Measurements from ENCODE around the gene ZBED4. TPM values are rescaled to one million over a fixed set of nuclear protein-coding genes. Genes with fewer than 3 reads are reported as not detected.

Gene ZBED4
- total RNA-seq, 1 donor from 2014 or later: 9.1 TPM

GRCh38 chr22:49889071-49889470 is 35.4 kb downstream of the ZBED4 start:
- Histone ChIP-seq H3K36me3 (peaks cover 0 to 26% of the 10 kb centered on the region in 2 donors), H3K27ac (no peak overlapping the region), H3K9me3 (no peaks in the 10 kb centered on the region), H3K4me3 (no peak overlapping the region), H3K4me1 (no peaks in the 10 kb centered on the region), H3K27me3 (no peaks in the 10 kb centered on the region)
- TF ChIP-seq, protein P1, sequence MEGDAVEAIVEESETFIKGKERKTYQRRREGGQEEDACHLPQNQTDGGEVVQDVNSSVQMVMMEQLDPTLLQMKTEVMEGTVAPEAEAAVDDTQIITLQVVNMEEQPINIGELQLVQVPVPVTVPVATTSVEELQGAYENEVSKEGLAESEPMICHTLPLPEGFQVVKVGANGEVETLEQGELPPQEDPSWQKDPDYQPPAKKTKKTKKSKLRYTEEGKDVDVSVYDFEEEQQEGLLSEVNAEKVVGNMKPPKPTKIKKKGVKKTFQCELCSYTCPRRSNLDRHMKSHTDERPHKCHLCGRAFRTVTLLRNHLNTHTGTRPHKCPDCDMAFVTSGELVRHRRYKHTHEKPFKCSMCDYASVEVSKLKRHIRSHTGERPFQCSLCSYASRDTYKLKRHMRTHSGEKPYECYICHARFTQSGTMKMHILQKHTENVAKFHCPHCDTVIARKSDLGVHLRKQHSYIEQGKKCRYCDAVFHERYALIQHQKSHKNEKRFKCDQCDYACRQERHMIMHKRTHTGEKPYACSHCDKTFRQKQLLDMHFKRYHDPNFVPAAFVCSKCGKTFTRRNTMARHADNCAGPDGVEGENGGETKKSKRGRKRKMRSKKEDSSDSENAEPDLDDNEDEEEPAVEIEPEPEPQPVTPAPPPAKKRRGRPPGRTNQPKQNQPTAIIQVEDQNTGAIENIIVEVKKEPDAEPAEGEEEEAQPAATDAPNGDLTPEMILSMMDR (IDR thresholded peaks at IDR 0.05): no peak
- no peak for TF ChIP-seq POLR2A (IDR thresholded peaks at IDR 0.05)
- no peak for TF ChIP-seq POLR2AphosphoS5 (IDR thresholded peaks at IDR 0.05; ENCODE audit: insufficient read depth in 1 of 2, low read depth in 1 of 2)
- DNase-seq (ENCODE audit: extremely low spot score in 2 of 2): no peak
- intact Hi-C loops (cut with DNase I): no loop called here

DNA sequence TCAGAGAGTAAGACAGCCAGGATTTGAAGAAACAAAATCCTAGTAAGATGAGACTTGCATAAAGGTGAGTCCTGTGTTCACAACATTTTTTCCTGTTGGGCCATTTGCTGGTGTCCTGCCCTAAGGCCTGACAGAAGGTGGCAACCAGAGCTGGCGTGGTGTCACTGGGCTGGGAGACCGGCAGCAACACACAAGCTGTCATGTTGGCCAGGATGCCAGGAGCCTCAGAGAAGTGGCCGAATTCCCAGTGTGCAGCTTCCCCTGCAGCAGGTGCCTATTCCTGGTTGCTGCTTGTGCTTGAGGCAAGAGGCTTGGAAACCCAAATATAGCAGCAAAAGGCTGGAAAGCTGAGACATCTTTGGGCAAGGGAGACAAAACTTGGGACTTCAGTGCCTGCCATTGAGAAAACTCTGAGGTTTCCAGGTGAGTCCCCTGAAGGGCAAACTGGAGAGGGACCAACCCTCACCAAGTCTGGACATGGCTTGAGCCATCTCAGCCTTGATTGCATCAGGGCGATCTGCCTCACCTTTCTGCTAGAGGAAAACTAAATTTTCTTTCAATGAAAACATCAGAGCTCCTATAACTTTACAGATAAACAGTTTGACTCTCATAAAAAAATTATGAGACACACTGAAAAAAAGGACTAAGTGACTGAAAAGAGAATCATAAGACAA is 38.7 kb downstream of the ZBED4 start:
- no peak overlapping the region for H3K4me3 ChIP-seq
- no peaks in the 10 kb centered on the region for H3K4me1 ChIP-seq
- H3K27ac ChIP-seq: no peak overlapping the region
- H3K27me3 ChIP-seq: no peaks in the 10 kb centered on the region
- H3K36me3 ChIP-seq: peaks cover 0 to 4% of the 10 kb centered on the region in 2 donors
- intact Hi-C loops (cut with DNase I): no loop called here
- no peaks in the 10 kb centered on the region for H3K9me3 ChIP-seq
- TF ChIP-seq, protein P1 (IDR thresholded peaks at IDR 0.05): no peak
- TF ChIP-seq POLR2AphosphoS5 (IDR thresholded peaks at IDR 0.05; ENCODE audit: insufficient read depth in 1 of 2, low read depth in 1 of 2): no peak
- no peak for TF ChIP-seq POLR2A (IDR thresholded peaks at IDR 0.05)
- DNase-seq (ENCODE audit: extremely low spot score in 2 of 2): no peak

DNA sequence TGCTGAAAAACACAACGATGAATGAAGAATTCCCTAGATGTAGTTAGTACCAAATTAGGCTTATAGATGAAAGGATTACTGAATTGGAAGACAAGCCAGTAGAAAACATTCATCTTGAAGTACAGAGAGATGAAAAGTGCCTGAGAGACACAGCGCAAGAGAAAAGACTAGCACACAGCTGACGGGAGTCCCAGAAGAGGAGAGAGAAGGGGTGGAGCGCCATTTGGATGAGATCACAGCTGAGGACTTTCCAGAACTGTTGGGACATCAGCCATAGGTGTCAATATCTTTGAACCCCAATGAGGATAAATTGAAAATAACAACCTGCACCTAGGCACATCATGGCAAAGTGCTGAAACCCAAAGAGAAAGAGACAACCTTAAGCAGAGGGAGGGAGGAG is 39.4 kb downstream of the ZBED4 start:
- no peak overlapping the region for H3K4me3 ChIP-seq
- peaks cover 0 to 4% of the 10 kb centered on the region in 2 donors for H3K36me3 ChIP-seq
- H3K27ac ChIP-seq: no peak overlapping the region
- no peaks in the 10 kb centered on the region for H3K27me3 ChIP-seq
- DNase-seq (ENCODE audit: extremely low spot score in 2 of 2): no peak
- intact Hi-C loops (cut with DNase I): no loop called here
- no peak for TF ChIP-seq POLR2A (IDR thresholded peaks at IDR 0.05)
- TF ChIP-seq, protein P1 (IDR thresholded peaks at IDR 0.05): no peak
- no peak for TF ChIP-seq POLR2AphosphoS5 (IDR thresholded peaks at IDR 0.05; ENCODE audit: insufficient read depth in 1 of 2, low read depth in 1 of 2)
- H3K4me1 ChIP-seq: no peaks in the 10 kb centered on the region
- H3K9me3 ChIP-seq: no peaks in the 10 kb centered on the region

- TF ChIP-seq, protein P1 (IDR thresholded peaks at IDR 0.05): no peak
- no peak for TF ChIP-seq POLR2AphosphoS5 (IDR thresholded peaks at IDR 0.05; ENCODE audit: insufficient read depth in 1 of 2, low read depth in 1 of 2)
- Histone ChIP-seq H3K4me1 (no peaks in the 10 kb centered on the region), H3K27ac (no peak overlapping the region), H3K9me3 (no peaks in the 10 kb centered on the region), H3K27me3 (no peaks in the 10 kb centered on the region), H3K36me3 (no peaks in the 10 kb centered on the region), H3K4me3 (no peak overlapping the region)
- no peak for DNase-seq (ENCODE audit: extremely low spot score in 2 of 2)
- intact Hi-C loops (cut with DNase I): no loop called here
Observed at GRCh38 chr22:49894322-49895054, 40.8 kb downstream of the ZBED4 start.

DNA sequence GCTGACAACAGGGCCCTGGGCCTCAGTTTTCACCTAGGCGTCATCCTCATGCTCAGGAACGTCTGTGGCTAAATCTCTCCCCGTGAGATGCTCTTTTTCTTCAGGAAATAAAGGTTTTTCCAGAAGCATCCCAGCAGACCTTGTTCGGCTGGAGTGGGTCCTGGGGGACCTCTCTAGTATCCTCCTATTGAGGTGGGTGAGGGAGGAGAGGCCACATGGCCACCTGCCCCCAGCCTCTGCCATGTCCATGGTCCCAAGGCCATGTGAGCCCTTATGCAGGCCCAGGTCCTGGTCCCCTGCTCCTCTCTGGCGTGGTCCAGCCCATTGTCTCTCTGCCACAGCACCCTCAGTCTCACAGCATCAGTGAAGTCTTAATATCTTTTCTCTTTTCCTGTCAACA is 42.6 kb downstream of the ZBED4 start:
- Histone ChIP-seq H3K4me3 (no peak overlapping the region), H3K9me3 (no peaks in the 10 kb centered on the region), H3K4me1 (no peaks in the 10 kb centered on the region), H3K36me3 (peaks cover 0 to 5% of the 10 kb centered on the region in 2 donors), H3K27me3 (no peaks in the 10 kb centered on the region), H3K27ac (no peak overlapping the region)
- intact Hi-C loops (cut with DNase I): no loop called here
- DNase-seq (ENCODE audit: extremely low spot score in 2 of 2): no peak
- TF ChIP-seq POLR2A (IDR thresholded peaks at IDR 0.05) (no peak), POLR2AphosphoS5 (IDR thresholded peaks at IDR 0.05; ENCODE audit: insufficient read depth in 1 of 2, low read depth in 1 of 2) (no peak)
- TF ChIP-seq, protein P1 (IDR thresholded peaks at IDR 0.05): no peak
